WERI-Rb-1 (cell line): ENCODE measurements around the gene IFT74.

Experiments used
- DNase-seq: peaks from one replicate; pipeline ENCODE4 v3.0.0-alpha.2; 2020
- H3K27ac ChIP-seq: fragments of 250-450 bp; sonication (Bioruptor Pico); 2 replicates; pipeline ENCODE4 v1.5.1; 2020; ENCODE audit warnings: mild to moderate bottlenecking, moderate library complexity
- H3K27me3 ChIP-seq: fragments of 250-450 bp; sonication (Bioruptor Pico); 2 replicates; pipeline ENCODE4 v1.5.1; 2021; ENCODE audit warnings: mild to moderate bottlenecking, low read depth, moderate library complexity; ENCODE audit not compliant: insufficient read depth, severe bottlenecking
- H3K36me3 ChIP-seq: fragments of 250-450 bp; sonication (Bioruptor Pico); 2 replicates; pipeline ENCODE4 v1.5.1; 2020; ENCODE audit warnings: mild to moderate bottlenecking, moderate library complexity
- H3K4me3 ChIP-seq: 2 replicates; pipeline ENCODE4 v1.5.1; 2011; ENCODE audit warnings: low read depth, mild to moderate bottlenecking, control low read depth, low read length
- H3K9me3 ChIP-seq: fragments of 250-450 bp; sonication (Bioruptor Pico); 2 replicates; pipeline ENCODE4 v1.5.1; 2021; ENCODE audit warnings: mild to moderate bottlenecking, moderate library complexity; ENCODE audit not compliant: severe bottlenecking
- CTCF ChIP-seq: IDR thresholded peaks from 2 replicates; pipeline ENCODE4 v1.5.1; 2011; ENCODE audit warnings: low read depth, mild to moderate bottlenecking, control low read depth, inconsistent platforms, low read length

The IFT74 gene

GRCh38 chr9:27094640-27095298 is 138.6 kb downstream of the IFT74 start:
- Histone ChIP-seq H3K27ac (no peak overlapping the region), H3K36me3 (no peaks in the 10 kb centered on the region), H3K27me3 (no peaks in the 10 kb centered on the region), H3K4me3 (no peak overlapping the region), H3K9me3 (no peaks in the 10 kb centered on the region)
- DNase-seq = no peak
- no peak for TF ChIP-seq CTCF

GRCh38 chr9:27107241-27107640 is 151.0 kb downstream of the IFT74 start:
- Histone ChIP-seq H3K9me3 (no peaks in the 10 kb centered on the region), H3K27ac (no peak overlapping the region), H3K4me3 (no peak overlapping the region), H3K36me3 (no peaks in the 10 kb centered on the region), H3K27me3 (no peaks in the 10 kb centered on the region)
- DNase-seq = no peak
- TF ChIP-seq CTCF = no peak

GRCh38 chr9:27108981-27109541 is 152.8 kb downstream of the IFT74 start, which contains the start of gene TEK:
Gene TEK (plus strand): TSS chr9:27109225. CDS start chr9:27109591, 366 bp downstream.
- Histone ChIP-seq H3K27ac (no peak within 1 kb of the TSS), H3K4me3 (no peak within 1 kb of the TSS), H3K36me3 (no peaks in the 10 kb centered on the region), H3K9me3 (no peaks in the 10 kb centered on the region), H3K27me3 (no peaks in the 10 kb centered on the region)
- no peak for TF ChIP-seq CTCF
- DNase-seq = no peak

GRCh38 chr9:27109621-27110020 is 153.4 kb downstream of the IFT74 start:
- TF ChIP-seq CTCF = no peak
- H3K27ac ChIP-seq = no peak overlapping the region

GRCh38 chr9:27110181-27110580 is 154.0 kb downstream of the IFT74 start:
- Histone ChIP-seq H3K27me3 (no peaks in the 10 kb centered on the region), H3K36me3 (no peaks in the 10 kb centered on the region), H3K4me3 (no peak overlapping the region), H3K27ac (no peak overlapping the region), H3K9me3 (no peaks in the 10 kb centered on the region)
- no peak for TF ChIP-seq CTCF
- DNase-seq = no peak

More at GRCh38 chr9:27109621-27110020, 153.4 kb downstream of the IFT74 start:
- H3K4me3 ChIP-seq = no peak overlapping the region
- no peak for DNase-seq
- no peaks in the 10 kb centered on the region for H3K9me3 ChIP-seq
- no peaks in the 10 kb centered on the region for H3K27me3 ChIP-seq
- no peaks in the 10 kb centered on the region for H3K36me3 ChIP-seq
